ENCODE data around the gene GNPDA1.

The GNPDA1 gene

GRCh38 chr5:142014911-142015584 lies 2.2 kb upstream of the GNPDA1 start:
- no peak overlapping the region for H3K4me3 ChIP-seq (ENCODE audit: low read depth, low read length)
- peak; percentile 80 for DNase-seq (ENCODE audit: low read depth, low spot score)
- in situ Hi-C loops (cut with HindIII; ENCODE audit: low sequenced_read_pairs) = no loop called here
- peak; percentile 32 for TF ChIP-seq CTCF (IDR thresholded peaks at IDR 0.05; ENCODE audit: low read depth, low read length)

GRCh38 chr5:142013734-142014521 lies 1.1 kb upstream of the GNPDA1 start:
- DNase-seq (ENCODE audit: low read depth, low spot score) = peak; percentile 19
- no peak for TF ChIP-seq CTCF (IDR thresholded peaks at IDR 0.05; ENCODE audit: low read depth, low read length)
- in situ Hi-C loops (cut with HindIII; ENCODE audit: low sequenced_read_pairs) = no loop called here
- H3K4me3 ChIP-seq (ENCODE audit: low read depth, low read length) = no peak overlapping the region

- peak; percentile 16 for DNase-seq (ENCODE audit: low read depth, low spot score)
- in situ Hi-C loops (cut with HindIII; ENCODE audit: low sequenced_read_pairs) = no loop called here
- H3K4me3 ChIP-seq (ENCODE audit: low read depth, low read length) = peak overlapping the region; percentile 78
- peak; percentile 56 for TF ChIP-seq CTCF (IDR thresholded peaks at IDR 0.05; ENCODE audit: low read depth, low read length)
These were observed 541 bp downstream of the GNPDA1 start for GRCh38 chr5:142012186-142012785.

- no peak for TF ChIP-seq CTCF (IDR thresholded peaks at IDR 0.05; ENCODE audit: low read depth, low read length)
- peak overlapping the region; percentile 78 for H3K4me3 ChIP-seq (ENCODE audit: low read depth, low read length)
- in situ Hi-C loops (cut with HindIII; ENCODE audit: low sequenced_read_pairs) = no loop called here
- no peak for DNase-seq (ENCODE audit: low read depth, low spot score)
These were observed 1.1 kb downstream of the GNPDA1 start for GRCh38 chr5:142011572-142012185.

GRCh38 chr5:142009886-142010285 lies 2.9 kb downstream of the GNPDA1 start:
- no peak overlapping the region for H3K4me3 ChIP-seq (ENCODE audit: low read depth, low read length)
- in situ Hi-C loops (cut with HindIII; ENCODE audit: low sequenced_read_pairs) = no loop called here
- TF ChIP-seq CTCF (IDR thresholded peaks at IDR 0.05; ENCODE audit: low read depth, low read length) = no peak
- no peak for DNase-seq (ENCODE audit: low read depth, low spot score)

- DNase-seq (ENCODE audit: low read depth, low spot score) = no peak
- H3K4me3 ChIP-seq (ENCODE audit: low read depth, low read length) = no peak overlapping the region
- in situ Hi-C loops (cut with HindIII; ENCODE audit: low sequenced_read_pairs) = no loop called here
- no peak for TF ChIP-seq CTCF (IDR thresholded peaks at IDR 0.05; ENCODE audit: low read depth, low read length)
These were observed 4.0 kb downstream of the GNPDA1 start for GRCh38 chr5:142008813-142009212.

Measured in astrocyte of the spinal cord (primary cell).